SK-N-SH (cell line): Measurements from ENCODE around the gene EXOC4.

ENCODE experiments used
- FOXJ3 ChIP-seq: sonication (generic); formaldehyde crosslinking; IDR thresholded peaks from 2 replicates; pipeline ENCODE4 v1.5.1; 2020; ENCODE audit warnings: mild to moderate bottlenecking, missing genetic modification reagents
- JUND ChIP-seq: IDR thresholded peaks from 2 replicates; pipeline ENCODE4 v1.4.0; 2012
- MAX ChIP-seq: IDR thresholded peaks from 2 replicates; pipeline ENCODE4 v1.4.0; 2012; ENCODE audit warnings: low read depth
- NRF1 ChIP-seq: IDR thresholded peaks from 2 replicates; pipeline ENCODE4 v1.6.1; 2012; ENCODE audit warnings: low read depth, mild to moderate bottlenecking, low read length
- RXRA ChIP-seq: IDR thresholded peaks from 2 replicates; pipeline ENCODE4 v1.4.0; 2012; ENCODE audit warnings: low read depth, mild to moderate bottlenecking, borderline replicate concordance
- TAF1 ChIP-seq: IDR thresholded peaks from 2 replicates; pipeline ENCODE4 v1.6.1; 2012; ENCODE audit warnings: low read depth, mild to moderate bottlenecking, low read length, moderate library complexity, borderline replicate concordance
- USF2 ChIP-seq: fragments of 150-350 bp; IDR thresholded peaks from 2 replicates; pipeline ENCODE4 v1.6.1; 2017; ENCODE audit warnings: antibody characterized with exemption, low read length, low read depth, borderline replicate concordance
- TF ChIP-seq, protein P1 (sequence below): fragments of 200-600 bp; sonication (generic); IDR thresholded peaks from 2 replicates; pipeline ENCODE4 v1.6.1; 2017; ENCODE audit warnings: antibody characterized with exemption, mild to moderate bottlenecking, moderate library complexity
- TF ChIP-seq, protein P2 (sequence below): IDR thresholded peaks from 2 replicates; pipeline ENCODE4 v1.4.0; 2012; ENCODE audit warnings: low read depth, borderline replicate concordance
- TF ChIP-seq, protein P3 (sequence below): IDR thresholded peaks from 2 replicates; pipeline ENCODE4 v1.4.0; 2012; ENCODE audit warnings: low read depth, borderline replicate concordance

DNA sequence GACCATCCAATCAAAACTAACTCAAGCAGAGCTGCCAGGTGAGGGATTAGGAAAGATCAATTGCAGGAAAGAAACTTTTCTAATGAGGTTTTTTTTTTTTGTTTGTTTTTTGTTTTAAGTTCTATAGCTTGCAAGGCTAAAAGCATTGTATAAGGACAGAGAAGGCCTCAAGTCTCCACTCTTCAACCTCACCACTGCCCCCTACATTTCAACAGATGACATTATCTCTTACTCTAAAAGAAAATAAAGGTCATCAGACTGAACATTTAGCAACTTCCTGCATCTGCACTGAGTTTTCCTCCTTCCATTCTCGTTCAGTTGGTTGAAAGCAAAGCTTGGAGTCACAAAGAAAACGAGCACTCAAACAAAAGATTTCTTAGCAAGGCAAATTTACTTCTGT lies 45.2 kb upstream of the EXOC4 start:
- TF ChIP-seq, protein P1, sequence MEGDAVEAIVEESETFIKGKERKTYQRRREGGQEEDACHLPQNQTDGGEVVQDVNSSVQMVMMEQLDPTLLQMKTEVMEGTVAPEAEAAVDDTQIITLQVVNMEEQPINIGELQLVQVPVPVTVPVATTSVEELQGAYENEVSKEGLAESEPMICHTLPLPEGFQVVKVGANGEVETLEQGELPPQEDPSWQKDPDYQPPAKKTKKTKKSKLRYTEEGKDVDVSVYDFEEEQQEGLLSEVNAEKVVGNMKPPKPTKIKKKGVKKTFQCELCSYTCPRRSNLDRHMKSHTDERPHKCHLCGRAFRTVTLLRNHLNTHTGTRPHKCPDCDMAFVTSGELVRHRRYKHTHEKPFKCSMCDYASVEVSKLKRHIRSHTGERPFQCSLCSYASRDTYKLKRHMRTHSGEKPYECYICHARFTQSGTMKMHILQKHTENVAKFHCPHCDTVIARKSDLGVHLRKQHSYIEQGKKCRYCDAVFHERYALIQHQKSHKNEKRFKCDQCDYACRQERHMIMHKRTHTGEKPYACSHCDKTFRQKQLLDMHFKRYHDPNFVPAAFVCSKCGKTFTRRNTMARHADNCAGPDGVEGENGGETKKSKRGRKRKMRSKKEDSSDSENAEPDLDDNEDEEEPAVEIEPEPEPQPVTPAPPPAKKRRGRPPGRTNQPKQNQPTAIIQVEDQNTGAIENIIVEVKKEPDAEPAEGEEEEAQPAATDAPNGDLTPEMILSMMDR: peak; percentile 40
- TF ChIP-seq RXRA (no peak), TAF1 (no peak), NRF1 (no peak), JUND (no peak), MAX (no peak), FOXJ3 (CRISPR knock-in tag) (no peak), USF2 (no peak)
- TF ChIP-seq, protein P2, sequence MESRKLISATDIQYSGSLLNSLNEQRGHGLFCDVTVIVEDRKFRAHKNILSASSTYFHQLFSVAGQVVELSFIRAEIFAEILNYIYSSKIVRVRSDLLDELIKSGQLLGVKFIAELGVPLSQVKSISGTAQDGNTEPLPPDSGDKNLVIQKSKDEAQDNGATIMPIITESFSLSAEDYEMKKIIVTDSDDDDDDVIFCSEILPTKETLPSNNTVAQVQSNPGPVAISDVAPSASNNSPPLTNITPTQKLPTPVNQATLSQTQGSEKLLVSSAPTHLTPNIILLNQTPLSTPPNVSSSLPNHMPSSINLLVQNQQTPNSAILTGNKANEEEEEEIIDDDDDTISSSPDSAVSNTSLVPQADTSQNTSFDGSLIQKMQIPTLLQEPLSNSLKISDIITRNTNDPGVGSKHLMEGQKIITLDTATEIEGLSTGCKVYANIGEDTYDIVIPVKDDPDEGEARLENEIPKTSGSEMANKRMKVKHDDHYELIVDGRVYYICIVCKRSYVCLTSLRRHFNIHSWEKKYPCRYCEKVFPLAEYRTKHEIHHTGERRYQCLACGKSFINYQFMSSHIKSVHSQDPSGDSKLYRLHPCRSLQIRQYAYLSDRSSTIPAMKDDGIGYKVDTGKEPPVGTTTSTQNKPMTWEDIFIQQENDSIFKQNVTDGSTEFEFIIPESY: no peak
- TF ChIP-seq, protein P3, sequence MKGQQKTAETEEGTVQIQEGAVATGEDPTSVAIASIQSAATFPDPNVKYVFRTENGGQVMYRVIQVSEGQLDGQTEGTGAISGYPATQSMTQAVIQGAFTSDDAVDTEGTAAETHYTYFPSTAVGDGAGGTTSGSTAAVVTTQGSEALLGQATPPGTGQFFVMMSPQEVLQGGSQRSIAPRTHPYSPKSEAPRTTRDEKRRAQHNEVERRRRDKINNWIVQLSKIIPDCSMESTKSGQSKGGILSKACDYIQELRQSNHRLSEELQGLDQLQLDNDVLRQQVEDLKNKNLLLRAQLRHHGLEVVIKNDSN: no peak
